Activated T-cell treated with anti-CD3 and anti-CD28 coated beads, Interleukin-2, amount 50 U/mL, for 72 hours (primary cell): Measurements from ENCODE around the gene TM9SF4. TPM values are rescaled to one million over a fixed set of nuclear protein-coding genes. Genes with fewer than 3 reads are reported as not detected.
A peak's percentile ranks its signal among the peaks of the same experiment; 100 is the strongest.

Experiments used
- ATAC-seq, 2 donors: fragments of 150-1000 bp; cut with Tn5 transposase; replicated peaks in 1 of 2; 2 replicates each; pipeline ENCODE4 v1.10.0; 2021; ENCODE audit warnings: moderate library complexity in 2 of 2, mild to moderate bottlenecking in 1 of 2
- DNase-seq, 2 donors: peaks; one replicate each; pipeline ENCODE4 v3.0.0; 2021 to 2022; ENCODE audit warnings: mixed read lengths in 1 of 2
- H3K27ac Mint-ChIP-seq: one replicate; pipeline ENCODE4 v1.8.0; 2022; ENCODE audit warnings: mild to moderate bottlenecking, moderate library complexity, mixed read lengths
- H3K27me3 Mint-ChIP-seq: one replicate; pipeline ENCODE4 v1.8.0; 2022; ENCODE audit warnings: low read depth, mixed read lengths
- H3K36me3 Mint-ChIP-seq, 2 donors: one replicate each; pipeline ENCODE4 v1.8.0; 2022; ENCODE audit warnings: mixed read lengths in 2 of 2, mild to moderate bottlenecking in 1 of 2; ENCODE audit not compliant: insufficient read depth in 2 of 2
- H3K4me1 Mint-ChIP-seq: one replicate; pipeline ENCODE4 v1.8.0; 2022; ENCODE audit warnings: low read depth, mixed read lengths
- H3K4me3 Mint-ChIP-seq, 2 donors: one replicate each; pipeline ENCODE4 v1.8.0; 2022; ENCODE audit warnings: mild to moderate bottlenecking in 2 of 2, mixed read lengths in 2 of 2, moderate library complexity in 2 of 2
- H3K9me3 Mint-ChIP-seq, 2 donors: one replicate each; pipeline ENCODE4 v1.8.0; 2022; ENCODE audit warnings: mixed read lengths in 2 of 2
- total RNA-seq, 2 donors: library from RNA; stranded (reverse); gene quantifications; one replicate each; pipeline ENCODE4 v1.2.3, GENCODE V29; 2022

The TM9SF4 gene
- total RNA-seq, 2 donors from 2014 or later: 42.9 to 56.7 TPM

DNA sequence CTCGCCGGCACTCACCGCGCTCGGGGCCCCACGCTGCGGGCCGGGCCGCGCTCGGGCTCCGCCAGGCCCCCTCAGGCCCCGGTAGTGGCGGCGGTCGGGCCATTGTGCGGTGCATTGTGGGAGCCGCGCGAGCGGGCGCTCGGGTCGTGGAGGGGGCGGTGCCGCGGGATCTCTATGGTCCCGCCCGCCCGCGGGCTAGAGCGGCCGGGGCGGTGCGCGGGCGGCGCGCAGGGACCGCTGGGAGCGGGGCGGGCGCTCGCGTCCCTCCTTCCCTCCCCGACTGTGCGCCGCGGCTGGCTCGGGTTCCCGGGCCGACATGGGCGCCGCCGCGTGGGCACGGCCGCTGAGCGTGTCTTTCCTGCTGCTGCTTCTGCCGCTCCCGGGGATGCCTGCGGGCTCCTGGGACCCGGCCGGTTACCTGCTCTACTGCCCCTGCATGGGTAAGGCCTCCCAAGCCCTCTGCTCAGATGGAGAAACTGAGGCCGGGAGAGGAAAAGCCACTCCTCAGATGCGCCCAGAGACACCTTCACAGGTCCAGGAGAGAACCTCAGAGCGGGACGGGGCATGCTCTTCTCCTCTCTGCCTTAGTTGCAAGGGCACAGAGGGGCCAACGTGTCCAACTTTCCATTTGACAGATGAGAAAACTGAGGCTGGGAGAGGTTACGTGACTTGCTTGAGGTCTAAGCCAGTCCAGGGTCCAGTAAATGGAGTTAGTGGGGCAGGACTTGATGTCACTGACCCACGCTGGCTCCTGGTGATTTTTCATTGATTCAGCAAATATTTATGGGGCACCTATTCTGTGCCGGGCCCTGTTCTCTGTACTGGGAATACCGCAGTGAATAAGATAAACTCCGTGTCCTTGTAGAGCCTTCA, 98.3 kb downstream of the TM9SF4 start, which contains the start of the genes PLAGL2 and POFUT1:
PLAGL2 (minus strand) TSS at position 118 of the 873 bp plus-strand sequence. CDS start 5,565 bp downstream, outside the sequence.
POFUT1 (plus strand) TSS at position 255 of the 873 bp plus-strand sequence; CDS start at position 317, 62 bp downstream.
- H3K36me3 Mint-ChIP-seq: peaks cover 38 to 65% of the 10 kb centered on the region in 2 donors
- peaks cover 73% of the 10 kb centered on the region for H3K4me1 Mint-ChIP-seq
- H3K27ac Mint-ChIP-seq: peak within 1 kb of the TSS; percentile 99
- peak within 1 kb of the TSS; percentile 92 to 100 for H3K4me3 Mint-ChIP-seq
- no peaks in the 10 kb centered on the region for H3K27me3 Mint-ChIP-seq
- ATAC-seq (peak; percentile 77 to 79), DNase-seq (peak; percentile 95 to 96)
- H3K9me3 Mint-ChIP-seq: no peaks in the 10 kb centered on the region

- Mint-ChIP-seq H3K36me3 (peaks cover 34 to 58% of the 10 kb centered on the region in 2 donors), H3K27me3 (no peaks in the 10 kb centered on the region), H3K4me1 (peaks cover 66% of the 10 kb centered on the region), H3K4me3 (peak overlapping the region; percentile 85 to 91), H3K27ac (peak overlapping the region; percentile 71), H3K9me3 (no peaks in the 10 kb centered on the region)
- ATAC-seq (no peak), DNase-seq (no peak)
These were observed 99.1 kb downstream of the TM9SF4 start for GRCh38 chr20:32208499-32209154.

DNA sequence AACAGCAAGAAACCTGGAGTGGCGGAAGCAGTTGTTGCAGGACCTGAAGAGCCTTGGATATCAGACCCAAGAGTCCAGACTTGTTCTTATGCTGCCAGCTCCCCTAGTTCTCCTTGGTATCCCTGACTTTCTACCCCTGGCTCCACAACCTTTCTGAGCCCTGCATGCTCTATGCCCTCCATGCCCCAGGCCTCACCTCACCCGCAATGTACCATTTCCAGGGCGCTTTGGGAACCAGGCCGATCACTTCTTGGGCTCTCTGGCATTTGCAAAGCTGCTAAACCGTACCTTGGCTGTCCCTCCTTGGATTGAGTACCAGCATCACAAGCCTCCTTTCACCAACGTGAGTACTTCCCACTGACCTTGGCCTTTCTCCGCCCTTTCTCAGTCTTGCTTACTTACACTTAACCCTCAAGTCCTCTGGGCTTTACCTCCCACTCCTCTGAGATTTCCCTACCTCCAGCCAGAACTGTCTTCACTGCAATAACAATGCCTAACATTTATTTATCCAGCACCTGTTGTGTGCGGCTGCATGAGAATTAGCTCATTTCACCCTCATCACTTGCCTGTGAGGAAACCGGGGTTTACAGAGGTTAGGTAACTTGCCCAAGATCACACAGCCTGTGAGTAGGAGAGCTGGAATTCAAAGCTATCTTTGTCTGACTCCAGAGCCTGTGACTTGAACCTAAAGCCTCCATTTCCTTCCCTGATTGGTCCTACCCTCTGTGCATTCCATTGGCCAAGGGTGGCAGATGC, 100.5 kb downstream of the TM9SF4 start:
- H3K27ac Mint-ChIP-seq: peak overlapping the region; percentile 95
- peaks cover 33 to 57% of the 10 kb centered on the region in 2 donors for H3K36me3 Mint-ChIP-seq
- H3K4me3 Mint-ChIP-seq: peak overlapping the region; percentile 85 to 91
- ATAC-seq (no peak), DNase-seq (no peak)
- H3K27me3 Mint-ChIP-seq: no peaks in the 10 kb centered on the region
- peaks cover 57% of the 10 kb centered on the region for H3K4me1 Mint-ChIP-seq
- H3K9me3 Mint-ChIP-seq: no peaks in the 10 kb centered on the region

GRCh38 chr20:32213870-32214269, 104.4 kb downstream of the TM9SF4 start:
- Mint-ChIP-seq H3K27me3 (no peaks in the 10 kb centered on the region), H3K9me3 (no peaks in the 10 kb centered on the region), H3K27ac (no peak overlapping the region), H3K36me3 (peaks cover 21 to 57% of the 10 kb centered on the region in 2 donors), H3K4me3 (no peak overlapping the region), H3K4me1 (peaks cover 42% of the 10 kb centered on the region)
- no peak for ATAC-seq
- DNase-seq: no peak

DNA sequence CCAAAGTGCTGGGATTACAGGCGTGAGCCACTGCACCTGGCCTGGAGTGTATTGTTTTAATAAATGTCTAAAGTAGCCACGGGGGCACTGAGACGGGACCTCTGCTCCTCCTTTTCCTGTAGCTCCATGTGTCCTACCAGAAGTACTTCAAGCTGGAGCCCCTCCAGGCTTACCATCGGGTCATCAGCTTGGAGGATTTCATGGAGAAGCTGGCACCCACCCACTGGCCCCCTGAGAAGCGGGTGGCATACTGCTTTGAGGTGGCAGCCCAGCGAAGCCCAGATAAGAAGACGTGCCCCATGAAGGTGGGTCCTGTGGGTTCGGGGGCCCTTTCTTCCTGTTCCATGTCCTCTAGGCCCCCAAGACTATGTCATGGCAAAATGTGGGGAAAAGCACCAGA, 105.6 kb downstream of the TM9SF4 start:
- H3K27me3 Mint-ChIP-seq: no peaks in the 10 kb centered on the region
- H3K9me3 Mint-ChIP-seq: no peaks in the 10 kb centered on the region
- ATAC-seq (no peak), DNase-seq (no peak)
- no peak overlapping the region for H3K4me3 Mint-ChIP-seq
- H3K4me1 Mint-ChIP-seq: peaks cover 29% of the 10 kb centered on the region
- no peak overlapping the region for H3K27ac Mint-ChIP-seq
- peaks cover 21 to 57% of the 10 kb centered on the region in 2 donors for H3K36me3 Mint-ChIP-seq

DNA sequence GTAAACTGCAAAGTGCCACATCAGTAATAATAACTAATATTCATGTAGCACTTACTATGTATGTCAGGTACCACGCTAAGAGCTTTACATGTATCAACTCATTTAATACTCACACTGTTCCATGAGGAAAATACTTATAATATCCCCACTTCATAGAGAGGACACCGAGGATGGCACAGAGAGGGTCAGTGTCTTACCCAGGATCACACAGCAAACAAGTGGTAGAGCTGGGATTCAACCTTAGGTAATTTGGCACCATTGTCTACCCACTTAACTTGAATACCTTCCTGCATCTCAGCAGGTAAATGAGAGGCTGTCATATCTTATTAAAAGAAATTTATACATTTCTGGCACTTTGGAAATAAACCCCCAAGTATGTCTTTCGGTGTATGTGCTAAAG, 106.2 kb downstream of the TM9SF4 start:
- peaks cover 23% of the 10 kb centered on the region for H3K4me1 Mint-ChIP-seq
- H3K27ac Mint-ChIP-seq: no peak overlapping the region
- no peak overlapping the region for H3K4me3 Mint-ChIP-seq
- ATAC-seq (no peak), DNase-seq (no peak)
- H3K36me3 Mint-ChIP-seq: peaks cover 22 to 52% of the 10 kb centered on the region in 2 donors
- no peaks in the 10 kb centered on the region for H3K9me3 Mint-ChIP-seq
- no peaks in the 10 kb centered on the region for H3K27me3 Mint-ChIP-seq

- H3K4me1 Mint-ChIP-seq: peaks cover 16% of the 10 kb centered on the region
- ATAC-seq: no peak
- no peaks in the 10 kb centered on the region for H3K9me3 Mint-ChIP-seq
- H3K36me3 Mint-ChIP-seq: peaks cover 23 to 52% of the 10 kb centered on the region in 2 donors
- DNase-seq: no peak
- no peak overlapping the region for H3K4me3 Mint-ChIP-seq
- no peak overlapping the region for H3K27ac Mint-ChIP-seq
- no peaks in the 10 kb centered on the region for H3K27me3 Mint-ChIP-seq
These were observed 106.9 kb downstream of the TM9SF4 start for GRCh38 chr20:32216179-32217142.

Other genes starting within 250 kb of the TM9SF4 start
- gene DUSP15, start 239.2 kb upstream of the TM9SF4 start, total RNA-seq: not detected
- gene TTLL9, start 239.1 kb upstream of the TM9SF4 start, total RNA-seq: not detected
- gene PDRG1, start 157.7 kb upstream of the TM9SF4 start, total RNA-seq: 10 to 100 TPM; 13.1 to 19.3 TPM
- not detected for gene XKR7, start 141.6 kb upstream of the TM9SF4 start, total RNA-seq
- not detected for gene CCM2L, start 99.3 kb upstream of the TM9SF4 start, total RNA-seq
- gene HCK, start 57.5 kb upstream of the TM9SF4 start, total RNA-seq: 1 to 10 TPM in 1 of 2 donors, under 1 TPM in 1; 0.50 to 1.1 TPM
- 100 to 1,000 TPM in 1 of 2 donors, 10 to 100 TPM in 1; 98.8 to 107 TPM for gene PLAGL2, start 98.0 kb downstream of the TM9SF4 start, total RNA-seq
- gene POFUT1, start 98.2 kb downstream of the TM9SF4 start, total RNA-seq: 10 to 100 TPM; 59.7 to 63.2 TPM
- gene KIF3B, start 167.9 kb downstream of the TM9SF4 start, total RNA-seq: 10 to 100 TPM; 30.3 to 37.9 TPM
- gene ASXL1, start 248.6 kb downstream of the TM9SF4 start, total RNA-seq: 100 to 1,000 TPM; 158 to 168 TPM